Suppressor macrophage treated with lipopolysaccharide for 4 hours (primary cell): ENCODE results near the gene PKNOX2.
"Not testable (repeated sequence)": the region's sequence is repeated elsewhere in the genome, so short reads cannot be mapped to it uniquely, and the experiment has no call there.

ENCODE experiments used
- DNase-seq: peaks from one replicate; pipeline ENCODE4 v3.0.0-alpha.2; 2020

PKNOX2 gene

DNA sequence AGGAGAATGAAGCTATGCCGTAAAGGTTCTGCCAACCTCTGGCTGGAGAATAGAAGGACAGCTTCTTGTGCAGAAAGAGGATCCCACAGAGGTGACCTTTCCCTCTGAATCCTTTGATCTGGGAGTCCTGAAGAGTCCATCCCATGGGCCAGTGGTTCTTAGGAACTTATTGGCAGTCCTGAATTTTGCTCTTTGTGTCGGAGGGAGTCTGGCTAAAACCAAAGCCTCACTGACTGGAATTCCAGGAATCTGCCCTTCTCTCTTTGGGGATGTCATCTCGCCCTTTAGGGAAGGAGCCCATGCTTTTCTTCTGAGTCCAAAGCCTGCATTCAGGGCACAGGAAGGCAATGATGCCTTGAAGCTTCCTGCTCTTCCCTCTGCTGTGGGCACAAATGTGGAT is 45.5 kb downstream of the PKNOX2 start:
- DNase-seq, result no peak

DNA sequence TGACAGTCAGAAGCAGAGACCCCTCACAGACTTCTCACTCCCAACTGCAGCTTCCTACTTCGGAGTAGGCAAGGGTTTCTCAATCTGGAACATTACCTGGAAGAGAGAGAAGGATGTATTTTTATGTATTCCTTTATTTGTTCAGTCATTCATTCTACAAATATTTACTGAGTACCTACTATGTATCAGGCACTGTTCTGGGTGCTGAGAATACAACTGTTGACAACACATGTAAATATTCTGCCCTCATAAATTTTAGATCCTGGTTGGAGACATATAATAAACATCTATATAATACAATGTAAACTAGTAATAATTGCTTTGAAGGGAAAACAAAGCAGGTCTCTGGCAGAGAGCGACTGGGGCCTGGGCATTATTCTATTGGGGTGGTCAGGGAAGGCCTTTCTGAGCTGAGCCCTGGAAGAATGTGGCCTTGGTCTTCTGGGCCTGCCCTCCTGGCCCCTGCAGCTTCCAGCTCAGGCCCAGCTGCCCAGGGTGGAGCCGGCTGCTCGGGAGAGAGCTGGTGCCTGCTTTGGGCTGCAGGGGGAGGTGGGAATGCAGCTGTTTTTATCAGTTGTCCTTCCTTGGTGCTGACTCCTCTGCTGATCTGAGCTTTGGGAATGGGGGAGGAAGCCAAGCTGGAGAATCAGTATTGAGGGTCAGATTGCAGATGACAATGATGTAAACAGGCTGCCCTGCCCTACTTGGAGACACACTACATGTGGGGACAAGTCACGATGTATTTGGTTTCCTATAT is 46.8 kb downstream of the PKNOX2 start:
- DNase-seq, result no peak

DNA sequence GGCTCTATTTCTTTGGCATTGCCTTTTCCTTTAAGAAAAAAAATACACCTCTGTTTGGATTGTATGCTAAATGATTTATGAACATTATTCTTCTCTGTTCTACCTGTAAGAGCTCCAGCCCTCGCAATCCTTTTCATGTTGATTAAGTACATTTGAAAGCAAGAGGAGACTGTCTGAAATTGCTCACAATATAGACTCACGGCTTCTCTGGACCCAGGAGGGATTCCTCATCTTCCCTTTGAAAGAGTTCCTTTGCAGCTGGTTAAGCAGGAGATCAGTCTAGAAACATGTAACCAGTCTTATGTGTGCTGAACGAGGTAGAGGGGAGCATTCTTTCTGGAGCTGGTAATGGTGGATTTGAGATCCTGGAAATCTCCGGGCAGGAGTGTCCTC is 47.4 kb downstream of the PKNOX2 start:
- no peak for DNase-seq

DNA sequence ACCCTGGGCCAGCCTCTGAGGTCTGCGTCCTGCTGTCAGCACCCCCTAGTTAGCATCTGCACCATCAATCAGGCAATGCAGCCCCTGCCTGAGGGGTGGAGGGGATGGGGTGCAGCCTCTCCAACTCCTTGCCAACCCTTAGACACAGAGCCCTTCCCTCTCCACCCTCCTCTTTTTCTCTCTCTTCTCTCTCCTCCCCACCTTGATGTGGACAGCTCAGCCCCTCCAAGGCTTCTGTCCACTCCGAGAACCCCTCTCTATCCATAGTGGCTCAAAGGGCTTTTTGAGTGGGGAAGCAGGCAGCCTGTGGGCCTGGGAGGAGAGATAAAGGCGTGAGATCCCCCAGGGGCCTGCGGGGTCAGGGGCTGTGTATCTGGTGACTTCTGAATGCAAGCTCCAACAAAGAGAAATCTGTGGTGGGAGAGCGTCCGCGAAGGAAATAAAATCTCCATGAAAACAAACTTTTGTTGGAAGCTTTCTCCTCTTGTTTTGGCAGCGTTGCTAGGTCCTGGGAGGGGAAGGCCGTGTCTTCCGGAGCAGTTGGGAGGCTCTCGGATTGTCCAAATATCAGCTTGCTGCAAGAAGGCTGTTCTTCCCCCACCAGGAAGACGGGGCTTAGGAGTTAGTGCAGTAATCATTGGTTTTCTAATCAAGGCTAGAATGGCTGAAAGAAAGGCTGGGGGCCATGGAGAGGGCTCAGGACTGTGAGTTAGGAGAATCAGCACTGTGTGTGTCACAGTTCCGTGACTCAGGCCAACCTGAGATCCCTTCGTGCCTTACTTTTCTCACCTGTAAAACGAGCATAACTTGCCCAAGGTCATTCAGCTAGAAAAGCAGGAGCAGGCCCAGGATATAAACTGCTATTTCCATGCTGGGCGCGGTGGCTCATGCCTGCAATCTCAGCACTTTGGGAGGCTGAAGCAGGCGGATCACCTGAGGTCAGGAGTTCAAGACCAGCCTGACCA is 50.3 kb downstream of the PKNOX2 start:
- no peak for DNase-seq

DNA sequence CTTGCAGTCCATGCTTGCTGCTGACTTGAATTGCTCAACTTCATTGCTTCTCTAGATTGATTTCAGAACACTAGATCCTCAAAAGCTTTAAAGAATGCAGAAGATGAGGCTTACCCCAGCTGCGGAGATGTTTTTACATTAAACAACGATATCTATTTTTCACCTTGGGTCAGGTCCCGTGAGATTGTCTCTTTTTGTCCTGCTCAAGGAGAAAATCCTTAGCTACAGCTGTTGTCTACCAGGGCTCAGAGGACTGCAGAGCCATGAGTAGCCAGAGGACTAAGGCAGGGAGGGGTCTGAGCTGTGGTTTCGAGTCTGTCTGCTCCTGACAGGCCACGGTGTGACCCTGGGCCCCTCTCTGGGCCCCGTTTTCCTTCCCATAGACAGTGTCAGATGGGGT is 51.4 kb downstream of the PKNOX2 start:
- DNase-seq, result no peak

DNA sequence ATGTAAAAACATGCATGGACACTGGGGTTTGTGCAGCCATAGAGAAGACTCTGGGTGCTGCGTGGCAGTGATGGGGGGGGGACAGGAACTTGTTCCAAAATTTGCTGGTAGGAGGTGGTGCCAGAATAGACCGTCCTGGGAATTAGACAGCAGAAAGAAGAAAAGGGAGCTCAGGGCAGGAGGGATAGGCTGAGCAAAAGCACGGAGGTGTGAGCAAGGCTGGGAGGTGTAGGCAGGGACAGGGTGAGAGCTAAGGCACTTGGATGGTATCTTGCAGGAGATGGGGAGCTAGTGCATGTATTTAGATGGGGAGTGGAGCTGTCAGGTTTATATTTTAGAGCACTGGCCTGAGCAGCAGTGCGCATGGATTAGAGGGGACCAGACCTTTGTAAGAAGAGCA is 53.8 kb downstream of the PKNOX2 start:
- DNase-seq, result no peak

DNA sequence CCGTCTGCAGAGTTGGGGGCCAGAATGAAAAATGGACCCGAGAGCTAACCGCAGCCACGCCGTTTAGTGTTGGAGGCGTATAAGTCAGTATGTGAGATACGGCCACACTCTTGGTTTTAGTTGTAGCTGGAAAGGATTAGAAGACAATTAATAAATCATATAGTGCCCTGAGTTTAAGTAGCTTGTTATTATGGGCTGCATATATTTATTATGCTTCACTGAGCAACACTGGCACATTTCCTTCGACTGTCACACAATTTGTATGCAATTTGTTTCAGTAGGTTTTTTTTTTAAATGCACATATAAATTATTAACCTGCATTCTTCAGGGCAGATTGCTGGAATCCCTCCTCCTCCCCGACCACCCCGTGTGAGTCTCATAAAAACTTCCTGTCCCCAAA is 56.9 kb downstream of the PKNOX2 start:
- DNase-seq, result no peak

DNA sequence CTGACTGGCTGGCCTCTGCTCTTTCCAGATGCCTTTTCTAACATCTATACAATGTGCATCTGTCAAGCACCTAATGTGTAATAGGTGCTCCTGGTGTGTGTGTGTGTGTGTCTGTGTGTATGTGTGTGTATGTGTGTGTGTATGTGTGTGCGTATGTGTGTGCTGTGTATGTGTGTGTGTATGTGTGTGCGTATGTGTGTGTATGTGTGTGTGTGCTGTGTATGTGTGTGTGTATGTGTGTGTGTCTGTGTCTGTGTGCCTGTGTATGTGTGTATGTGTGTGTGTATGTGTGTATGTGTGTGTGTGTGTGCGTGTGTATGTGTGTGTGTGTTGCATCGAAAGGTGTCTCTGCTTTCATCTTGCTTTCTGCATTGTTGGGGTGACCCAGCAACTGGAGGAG is 57.9 kb downstream of the PKNOX2 start:
- DNase-seq, result no peak

DNA sequence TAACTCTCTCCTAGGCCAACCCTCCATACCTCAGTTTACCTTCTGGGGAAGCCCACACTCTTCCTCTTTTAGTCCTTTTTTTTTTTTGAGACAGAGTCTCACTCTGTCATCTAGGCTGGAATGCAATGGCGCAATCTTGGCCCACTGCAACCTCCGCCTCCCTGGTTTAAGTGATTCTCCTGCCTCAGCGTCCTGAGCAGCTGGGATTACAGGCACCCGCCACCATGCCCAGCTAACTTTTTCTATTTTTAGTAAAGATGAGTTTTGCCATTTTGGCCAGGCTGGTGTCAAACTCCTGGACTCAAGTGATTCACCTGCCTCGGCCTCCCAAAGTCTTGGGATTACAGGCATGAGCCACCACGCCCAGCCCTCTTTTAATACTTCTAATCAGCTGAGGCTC is 58.6 kb downstream of the PKNOX2 start:
- not testable (repeated sequence) for DNase-seq

DNA sequence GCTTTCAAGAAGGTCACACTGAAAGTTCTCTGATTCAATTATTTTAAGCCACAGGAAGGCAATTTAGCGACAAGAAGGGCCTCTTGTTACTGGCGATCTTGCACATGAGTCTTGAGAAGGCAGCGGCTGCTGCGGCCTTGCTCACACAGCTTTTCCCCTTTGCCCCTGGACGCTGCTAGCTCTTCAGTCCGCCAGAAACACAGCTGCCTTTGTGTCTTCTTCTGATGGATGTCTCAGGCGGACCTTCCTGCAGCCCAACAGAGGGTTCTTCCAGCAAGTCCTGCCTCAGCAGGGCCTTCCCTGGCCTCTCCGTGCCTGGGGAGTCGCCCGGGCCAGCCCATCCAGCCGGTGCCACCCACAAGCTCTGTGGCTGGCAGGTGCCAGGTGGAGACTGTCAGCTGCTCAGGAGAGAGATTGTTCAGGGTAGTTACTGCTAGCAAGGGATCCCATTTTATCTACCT is 59.4 kb downstream of the PKNOX2 start:
- DNase-seq, result no peak

DNA sequence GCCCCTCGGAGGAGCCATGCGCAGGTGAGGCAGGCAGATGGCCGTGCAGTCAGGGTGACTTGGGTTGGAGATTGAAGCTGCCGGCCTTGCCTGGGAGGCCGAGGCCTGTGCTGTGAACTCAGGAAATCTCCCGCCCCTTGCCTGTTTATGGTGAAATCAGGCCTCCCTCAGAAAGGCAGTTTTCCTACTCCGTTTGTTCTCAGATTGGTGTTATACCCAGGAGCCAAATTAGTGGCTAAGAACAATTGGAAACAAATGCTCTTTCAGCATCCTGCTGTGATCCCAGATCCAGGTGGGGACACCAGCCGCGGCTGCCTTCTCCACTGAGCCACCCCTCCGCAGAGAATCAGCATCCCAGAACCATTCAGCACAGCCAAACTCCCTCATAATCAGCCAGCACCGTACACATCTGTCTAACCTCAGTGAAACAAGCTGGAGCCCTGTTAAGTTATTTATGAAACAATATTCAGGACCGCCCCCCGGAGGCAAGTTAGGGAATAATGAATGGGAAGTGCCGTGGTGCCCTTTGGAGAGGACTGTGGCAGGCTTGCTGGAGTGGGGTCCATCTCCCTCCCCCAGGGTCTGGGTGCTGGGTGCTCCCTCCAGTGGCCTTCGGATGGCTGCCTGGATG is 60.0 kb downstream of the PKNOX2 start:
- peak; percentile 5 for DNase-seq

DNA sequence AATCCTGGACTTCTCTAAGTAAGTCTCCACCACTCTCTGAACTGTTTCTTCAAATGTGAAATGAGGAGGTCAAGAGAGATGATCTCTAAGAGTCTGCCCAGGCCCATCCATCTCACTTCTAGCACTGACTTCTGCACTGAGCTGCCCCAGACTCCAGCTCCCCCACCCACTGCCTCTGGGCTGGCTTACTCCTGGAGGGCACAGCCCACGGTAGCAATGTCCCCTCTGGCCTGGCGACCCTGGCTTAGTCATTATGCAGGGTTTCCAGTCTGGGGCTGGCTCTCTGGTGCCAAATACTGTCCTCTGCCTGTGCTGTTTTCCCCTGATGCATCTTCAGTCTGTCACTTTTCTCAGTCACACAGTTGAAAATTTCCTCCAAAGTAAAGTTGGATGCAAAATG is 60.9 kb downstream of the PKNOX2 start:
- DNase-seq, result no peak

DNA sequence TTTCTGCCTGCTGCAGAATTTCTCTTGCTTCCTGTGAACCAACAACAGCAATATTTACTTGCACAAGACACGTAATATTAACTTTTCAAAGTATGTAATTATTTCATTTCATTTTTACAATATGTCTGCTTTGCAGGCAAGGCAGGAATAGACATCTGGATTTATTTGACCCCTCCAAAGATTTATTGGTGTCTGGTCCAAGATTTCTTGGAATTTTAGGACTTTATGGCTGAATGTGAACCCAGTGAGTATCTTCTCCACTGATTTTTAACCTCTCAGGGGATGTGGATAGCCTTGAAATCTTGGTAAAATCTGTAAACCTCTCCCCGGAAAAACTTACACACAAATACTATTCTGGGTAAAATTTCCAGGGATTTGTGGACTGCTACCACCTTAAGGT is 61.5 kb downstream of the PKNOX2 start:
- no peak for DNase-seq

DNA sequence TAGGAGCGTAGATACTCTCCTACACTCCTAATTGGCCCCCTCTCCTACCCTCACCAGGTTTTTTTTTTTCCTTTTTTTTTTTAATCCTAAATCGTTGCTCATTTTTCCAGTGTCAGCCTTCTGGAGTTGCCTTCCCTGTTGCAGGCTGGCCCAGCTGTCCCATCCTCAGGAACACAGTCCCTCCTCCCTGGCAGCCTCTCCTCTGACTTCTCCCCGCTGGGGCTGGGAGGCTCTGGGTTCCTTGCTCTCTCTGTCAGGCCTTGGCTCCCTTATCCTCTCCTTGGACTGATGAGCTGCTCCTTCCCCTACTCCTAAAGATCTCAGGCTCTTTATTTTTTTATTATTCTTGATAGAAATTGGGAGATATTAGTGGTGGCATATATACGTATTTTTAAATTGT is 62.2 kb downstream of the PKNOX2 start:
- no peak for DNase-seq

DNA sequence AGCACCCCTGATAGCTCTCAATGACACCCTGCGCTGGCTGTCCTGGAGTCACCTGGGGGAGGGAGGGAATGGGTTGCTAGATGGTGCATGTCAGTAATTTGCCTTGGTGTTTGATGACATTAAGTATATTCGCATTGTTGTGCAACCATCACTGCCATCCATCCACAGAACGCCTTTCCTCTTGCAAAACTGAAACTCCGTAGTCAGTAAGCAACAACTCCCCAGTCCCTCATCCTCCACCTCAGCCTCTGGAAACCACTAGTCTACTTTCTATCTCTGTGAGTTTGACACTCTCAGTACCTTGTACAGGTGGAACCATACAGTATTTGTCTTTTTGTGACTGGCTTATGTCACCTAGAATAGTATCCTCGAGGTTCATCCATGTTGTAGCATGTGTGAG is 62.6 kb downstream of the PKNOX2 start:
- DNase-seq, result no peak

DNA sequence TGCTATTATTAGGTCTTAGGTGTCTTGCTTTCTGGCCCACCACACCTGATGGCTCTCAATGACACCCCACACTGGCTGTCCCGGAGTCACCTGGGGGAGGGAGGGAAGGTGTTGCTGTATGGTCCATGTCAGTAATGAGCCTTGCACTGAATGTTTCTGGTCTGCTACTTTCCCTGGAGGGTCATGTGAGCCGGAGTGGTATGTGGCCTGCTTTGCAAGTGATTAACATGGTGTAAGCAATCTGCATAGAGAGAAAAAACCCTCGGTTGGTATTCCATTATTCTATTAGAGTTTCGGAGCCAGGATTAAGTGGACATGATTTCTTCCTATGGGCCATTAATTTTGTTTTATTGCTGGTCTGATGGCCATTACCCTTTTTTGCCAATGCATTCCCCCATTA is 63.9 kb downstream of the PKNOX2 start:
- DNase-seq, result no peak

DNA sequence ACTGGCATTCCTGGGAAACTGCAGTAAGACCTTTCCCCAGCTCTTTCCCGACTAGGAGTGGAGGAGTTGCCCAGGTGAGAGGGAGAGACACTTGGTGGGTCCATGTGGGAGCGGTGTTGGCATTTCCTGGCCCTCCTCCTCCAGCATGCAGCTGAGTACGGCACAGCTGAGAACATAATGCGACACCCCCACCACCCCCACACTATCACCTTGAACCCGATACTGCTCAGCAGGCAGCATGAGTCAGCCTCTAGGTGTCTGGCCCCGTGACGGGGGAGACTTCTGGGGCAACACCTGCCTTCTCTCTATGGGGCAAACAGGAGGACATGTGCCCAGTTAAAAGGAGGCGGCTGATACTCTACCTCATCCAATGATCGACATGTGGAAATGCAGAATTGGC is 64.4 kb downstream of the PKNOX2 start:
- DNase-seq, result no peak

DNA sequence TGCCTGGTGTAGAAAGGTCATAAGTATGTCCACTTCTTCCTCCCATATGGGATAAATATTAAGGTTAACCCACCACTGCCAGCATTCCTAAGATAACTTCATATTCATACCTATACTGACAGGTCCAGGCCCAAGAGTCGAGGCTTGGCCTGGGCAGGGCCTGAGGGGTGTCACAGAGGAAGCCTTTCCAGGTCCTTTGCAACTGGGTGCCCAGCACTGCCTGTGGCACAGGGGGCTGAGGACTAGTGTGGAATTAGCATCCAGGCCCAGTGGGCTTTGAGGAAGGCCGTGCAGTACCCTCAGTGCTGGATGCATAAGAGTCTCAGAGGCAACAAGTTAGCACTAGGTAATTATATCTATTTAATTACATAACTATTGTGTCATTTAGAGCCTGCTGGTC is 65.4 kb downstream of the PKNOX2 start:
- no peak for DNase-seq

DNA sequence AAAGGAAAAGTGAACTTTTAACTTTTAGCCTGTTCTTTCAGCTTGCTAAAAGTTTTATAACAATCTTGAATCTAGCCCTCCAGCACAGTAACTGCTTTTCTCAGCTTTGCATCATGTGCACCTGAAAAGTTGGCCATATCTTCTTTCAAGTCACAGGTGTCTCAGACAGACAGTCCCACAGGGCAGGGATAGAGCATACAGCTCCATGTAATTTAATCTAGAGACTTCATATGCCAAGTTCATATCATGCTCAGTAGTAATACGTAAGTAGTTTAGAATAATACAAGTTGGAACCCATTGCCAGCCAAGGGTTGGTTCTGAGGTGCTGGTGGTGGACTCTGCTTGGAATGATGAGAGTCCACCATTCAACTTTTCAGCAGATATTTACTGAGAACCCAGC is 68.6 kb downstream of the PKNOX2 start:
- DNase-seq, result no peak

DNA sequence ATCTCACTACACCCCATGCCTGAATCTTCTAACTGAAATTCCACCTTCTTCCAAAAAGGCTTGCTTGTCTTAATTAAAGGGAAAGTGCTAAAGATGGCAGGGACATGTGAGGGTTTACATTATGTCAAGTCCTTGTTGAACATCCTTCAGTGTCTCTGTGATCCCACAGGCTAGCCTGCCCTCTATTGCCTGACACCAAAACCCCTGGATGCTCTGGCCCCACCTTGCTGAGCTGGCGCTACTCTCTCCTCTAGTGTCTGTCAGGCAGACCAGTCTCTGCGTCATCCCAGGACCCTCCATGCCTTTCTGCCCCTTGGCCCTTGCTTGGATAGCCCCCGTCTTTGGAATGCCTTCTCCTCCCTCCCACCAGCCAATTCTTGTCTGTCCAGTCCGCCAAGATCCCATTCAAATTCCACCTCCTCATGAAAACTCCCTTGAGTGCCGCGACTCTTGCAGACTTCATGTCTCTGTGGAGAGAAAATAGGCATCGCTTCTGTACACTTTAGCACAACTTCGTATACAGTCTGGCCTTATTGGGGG is 69.3 kb downstream of the PKNOX2 start:
- no peak for DNase-seq

DNA sequence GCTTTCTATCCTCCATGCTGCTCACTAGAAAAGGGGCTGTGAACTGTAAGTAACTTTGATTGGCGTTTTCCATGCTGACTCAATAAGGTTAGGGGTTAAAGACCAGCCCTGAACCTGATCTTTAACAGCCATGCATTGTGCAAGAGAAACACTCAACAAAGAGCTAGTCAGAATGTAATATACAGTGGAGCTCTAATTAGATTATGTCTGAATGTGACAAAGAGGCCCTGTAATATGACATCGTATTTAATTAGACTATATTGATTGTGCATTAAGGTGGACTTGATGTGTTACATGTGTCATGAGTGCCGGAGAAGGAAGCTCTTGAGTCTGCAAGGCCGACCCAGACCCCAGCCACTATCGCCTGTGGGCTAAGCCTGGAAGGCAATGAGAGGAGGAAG is 70.5 kb downstream of the PKNOX2 start:
- no peak for DNase-seq

DNA sequence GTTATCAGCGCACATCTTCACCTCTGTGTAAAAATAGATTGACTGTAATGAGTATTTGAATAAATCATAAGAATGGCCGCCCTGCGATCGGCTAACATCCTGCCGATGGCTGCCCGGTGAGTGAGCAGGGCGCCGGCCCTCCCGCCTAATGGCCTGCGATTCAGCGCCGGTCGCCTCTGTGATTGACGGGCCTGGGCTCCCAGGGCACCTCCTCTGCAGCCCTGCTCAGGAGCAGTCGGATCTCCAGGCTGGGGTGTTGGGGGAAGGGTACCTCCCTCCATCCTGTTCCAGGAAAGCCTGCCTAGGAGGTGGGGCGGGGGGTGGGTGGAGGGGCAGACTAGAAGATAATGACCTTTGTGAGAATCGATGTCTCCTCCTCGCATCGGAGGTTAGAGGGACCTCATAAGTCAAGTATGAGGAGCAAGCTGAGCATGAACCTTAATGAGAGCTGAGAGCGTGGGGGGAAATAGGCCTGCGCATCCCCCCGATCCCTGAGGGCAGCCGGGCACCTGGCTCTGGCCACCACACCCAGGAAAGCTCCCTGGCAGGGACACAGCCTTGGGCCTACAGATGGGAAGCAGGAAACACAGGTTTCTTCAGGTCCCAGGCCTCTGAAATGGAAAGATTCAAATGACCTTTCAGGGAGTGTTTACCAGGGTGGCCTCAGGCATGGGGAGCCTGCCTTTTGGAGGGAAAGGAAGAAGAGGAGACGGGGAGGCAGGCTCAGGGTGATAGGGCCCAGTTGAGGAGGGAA is 71.7 kb downstream of the PKNOX2 start:
- no peak for DNase-seq
